Fibroblast of skin of right biceps (primary cell): ENCODE data around the gene PLCH1.
A peak's percentile ranks its signal among the peaks of the same experiment; 100 is the strongest.

ENCODE experiments used
- DNase-seq: peaks from one replicate; pipeline ENCODE4 v3.0.0-alpha.2; 2013

Gene PLCH1

GRCh38 chr3:155369735-155370134, 375.1 kb downstream of the PLCH1 start:
- no peak for DNase-seq

GRCh38 chr3:155369244-155369643, 375.6 kb downstream of the PLCH1 start:
- DNase-seq = no peak

GRCh38 chr3:155368786-155369185, 376.1 kb downstream of the PLCH1 start:
- no peak for DNase-seq

- no peak for DNase-seq
Observed at GRCh38 chr3:155367506-155367905, 377.4 kb downstream of the PLCH1 start.

- DNase-seq = no peak
Observed at GRCh38 chr3:155365178-155365783, 379.6 kb downstream of the PLCH1 start.

GRCh38 chr3:155364492-155364891, 380.4 kb downstream of the PLCH1 start:
- DNase-seq = no peak

GRCh38 chr3:155363690-155364070, 381.2 kb downstream of the PLCH1 start:
- no peak for DNase-seq

- peak; percentile 58 for DNase-seq
Observed at GRCh38 chr3:155362808-155363689, 381.8 kb downstream of the PLCH1 start.

- DNase-seq = no peak
Observed at GRCh38 chr3:155360281-155360680, 384.6 kb downstream of the PLCH1 start.

GRCh38 chr3:155356594-155357370, 388.1 kb downstream of the PLCH1 start:
- peak; percentile 7 for DNase-seq

- DNase-seq = no peak
Observed at GRCh38 chr3:155354658-155355057, 390.2 kb downstream of the PLCH1 start.

- peak; percentile 37 for DNase-seq
Observed at GRCh38 chr3:155352900-155353490, 391.9 kb downstream of the PLCH1 start.

- DNase-seq = no peak
Observed at GRCh38 chr3:155350571-155350970, 394.3 kb downstream of the PLCH1 start.

GRCh38 chr3:155347901-155348300, 397.0 kb downstream of the PLCH1 start:
- DNase-seq = no peak

- DNase-seq = no peak
Observed at GRCh38 chr3:155342344-155342743, 402.5 kb downstream of the PLCH1 start.

GRCh38 chr3:155339052-155339451, 405.8 kb downstream of the PLCH1 start:
- no peak for DNase-seq

GRCh38 chr3:155335724-155336354, 409.0 kb downstream of the PLCH1 start:
- DNase-seq = no peak

- no peak for DNase-seq
Observed at GRCh38 chr3:155334914-155335723, 409.8 kb downstream of the PLCH1 start.

GRCh38 chr3:155334215-155334913, 410.5 kb downstream of the PLCH1 start:
- DNase-seq = no peak

- DNase-seq = no peak
Observed at GRCh38 chr3:155332716-155333115, 412.2 kb downstream of the PLCH1 start.

- no peak for DNase-seq
Observed at GRCh38 chr3:155331078-155331477, 413.8 kb downstream of the PLCH1 start.
